GM18861 (cell line): Measurements from ENCODE around the gene TAGLN2.

ENCODE experiments used
- ATAC-seq: cut with Tn5 transposase; IDR thresholded peaks from one replicate; pipeline ENCODE4 v1.9.1; 2021; ENCODE audit not compliant: unreplicated experiment

Gene TAGLN2

GRCh38 chr1:159879136-159879535, 46.2 kb downstream of the TAGLN2 start:
- no peak for ATAC-seq

GRCh38 chr1:159877695-159878444, 47.4 kb downstream of the TAGLN2 start:
- no peak for ATAC-seq

GRCh38 chr1:159873530-159874143, 51.7 kb downstream of the TAGLN2 start:
- ATAC-seq, result no peak

GRCh38 chr1:159872891-159873290, 52.4 kb downstream of the TAGLN2 start:
- ATAC-seq, result no peak

GRCh38 chr1:159870704-159871103, 54.6 kb downstream of the TAGLN2 start:
- no peak for ATAC-seq

- ATAC-seq, result no peak
Measured at GRCh38 chr1:159869607-159870006, 55.7 kb downstream of the TAGLN2 start.

GRCh38 chr1:159869173-159869572, 56.1 kb downstream of the TAGLN2 start:
- no peak for ATAC-seq

- no peak for ATAC-seq
Measured at GRCh38 chr1:159868766-159869165, 56.5 kb downstream of the TAGLN2 start.
